ENCODE results near the gene AP5M1. TPM values are rescaled to one million over a fixed set of nuclear protein-coding genes. Genes with fewer than 3 reads are reported as not detected.

The AP5M1 gene
- total and polyA plus RNA-seq, 5 donors from 2014 or later = 37.6 to 63.6 (median 44.1) TPM

DNA sequence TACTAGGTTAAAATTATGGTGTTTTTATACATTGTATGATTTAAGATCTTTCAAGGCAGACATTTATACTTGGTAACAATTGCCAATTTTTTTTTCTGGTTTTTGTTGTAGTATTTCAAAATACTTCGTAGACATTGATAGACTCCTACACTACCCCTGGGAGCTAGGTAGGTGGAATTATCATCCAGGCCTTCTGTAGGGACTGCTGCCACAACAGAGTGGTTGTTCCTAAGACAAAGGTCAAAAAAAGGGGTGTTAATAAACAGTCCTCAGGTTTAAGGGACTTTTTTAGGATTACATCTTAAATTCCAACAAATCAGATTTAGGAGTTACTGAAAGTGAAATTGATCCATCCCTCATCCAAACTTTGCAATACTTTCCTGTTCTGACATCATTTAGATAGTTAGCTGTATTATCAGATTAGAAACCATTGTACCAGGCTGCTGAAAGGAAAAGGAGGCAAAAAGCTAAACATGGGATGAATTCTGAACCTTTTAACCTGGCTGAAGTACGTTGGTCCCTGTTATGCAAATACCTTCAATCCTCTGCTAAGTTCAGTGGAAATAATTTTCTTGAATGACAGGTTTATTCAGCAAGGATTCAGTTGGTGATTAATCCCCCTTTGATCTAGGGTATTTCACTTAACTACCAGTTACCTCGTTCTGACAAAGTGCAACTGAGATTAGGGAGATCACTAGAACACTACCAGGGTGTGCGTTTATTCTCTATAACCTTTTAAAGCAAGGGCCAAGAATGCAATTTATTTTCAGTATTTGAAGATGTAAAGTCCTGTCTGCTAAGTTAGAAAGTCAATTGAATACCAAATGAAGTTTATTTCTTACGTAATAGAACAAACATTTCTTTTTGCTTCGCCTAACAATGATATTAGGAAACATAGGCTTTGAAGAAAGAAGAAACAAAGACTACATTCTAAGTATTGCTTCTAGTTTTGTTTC, 23.2 kb downstream of the AP5M1 start:
- no peak for ATAC-seq (ENCODE audit: low read depth in 2 of 2)
- Mint-ChIP-seq H3K36me3 (peaks cover 16% of the 10 kb centered on the region), H3K4me1 (peaks cover 0 to 2% (median 0%) of the 10 kb centered on the region in 4 donors), H3K27ac (no peak overlapping the region), H3K9me3 (no peaks in the 10 kb centered on the region), H3K4me3 (no peak overlapping the region), H3K27me3 (no peaks in the 10 kb centered on the region)
- Histone ChIP-seq H3K4me1 (ENCODE audit: control insufficient read depth, insufficient read depth, low read length, poor library complexity, severe bottlenecking) (no peaks in the 10 kb centered on the region), H3K4me3 (ENCODE audit: low read depth, low read length) (no peak overlapping the region), H3K27me3 (ENCODE audit: control insufficient read depth, insufficient read depth, low read length) (no peaks in the 10 kb centered on the region), H3K36me3 (ENCODE audit: control insufficient read depth, insufficient read depth, low read length) (peaks cover 30% of the 10 kb centered on the region), H3K27ac (ENCODE audit: insufficient read depth, low read length, poor library complexity, severe bottlenecking) (no peak overlapping the region), H3K9me3 (ENCODE audit: control insufficient read depth in 2 of 2, low read length in 2 of 2) (no peaks in the 10 kb centered on the region)
- no peak for DNase-seq

DNA sequence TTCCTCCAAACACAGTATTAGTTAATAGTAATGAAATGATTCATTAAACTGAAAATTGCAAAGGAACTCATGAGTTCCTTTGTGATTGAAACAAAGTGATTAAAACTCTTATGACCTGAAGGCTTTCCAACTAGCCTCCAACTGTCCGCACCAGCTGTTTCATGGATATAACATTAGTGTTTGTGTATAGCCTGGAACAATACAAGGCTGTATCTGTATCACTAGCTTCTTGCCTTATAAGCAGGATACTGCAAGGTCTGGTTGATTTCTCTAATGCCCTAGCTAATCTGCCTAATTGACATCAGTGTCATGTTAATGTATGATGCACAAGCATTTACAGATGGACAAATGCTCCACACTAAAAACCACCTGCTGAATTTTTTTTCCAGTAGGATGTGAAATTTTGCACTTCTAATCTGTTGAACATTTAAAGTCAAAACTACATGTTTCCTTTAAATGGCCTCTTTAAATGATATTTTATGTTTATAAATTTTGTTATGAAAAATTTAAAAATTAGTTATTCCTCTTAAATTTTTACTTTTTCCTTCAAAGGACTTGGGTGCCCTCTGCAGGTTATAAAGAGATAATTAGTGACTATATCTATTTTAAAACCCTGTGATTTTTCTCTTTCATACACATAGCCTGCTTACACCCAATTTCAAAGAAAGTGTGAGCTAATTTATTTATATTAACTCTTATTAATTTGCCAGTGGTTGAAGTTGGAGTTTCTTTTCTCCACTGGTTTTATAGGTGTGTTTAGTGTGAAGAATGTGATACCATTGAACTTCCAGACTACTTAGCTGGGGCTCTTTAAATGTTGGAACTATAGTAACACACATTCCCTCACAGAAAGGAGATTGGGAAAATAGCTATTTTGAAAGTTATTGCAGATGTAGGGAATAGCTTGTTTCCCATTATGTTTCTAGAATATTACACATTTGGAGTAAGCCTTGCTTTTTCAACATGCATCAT, 25.4 kb downstream of the AP5M1 start:
- ATAC-seq (ENCODE audit: low read depth in 2 of 2) (no peak), DNase-seq (peak in 2 of 3 donors; percentile 12 to 37)
- Histone ChIP-seq H3K36me3 (ENCODE audit: control insufficient read depth, insufficient read depth, low read length) (peaks cover 16% of the 10 kb centered on the region), H3K4me3 (ENCODE audit: low read depth, low read length) (no peak overlapping the region), H3K4me1 (ENCODE audit: control insufficient read depth, insufficient read depth, low read length, poor library complexity, severe bottlenecking) (no peaks in the 10 kb centered on the region), H3K9me3 (ENCODE audit: control insufficient read depth in 2 of 2, low read length in 2 of 2) (no peaks in the 10 kb centered on the region), H3K27me3 (ENCODE audit: control insufficient read depth, insufficient read depth, low read length) (no peaks in the 10 kb centered on the region), H3K27ac (ENCODE audit: insufficient read depth, low read length, poor library complexity, severe bottlenecking) (no peak overlapping the region)
- H3K36me3 Mint-ChIP-seq = peaks cover 14% of the 10 kb centered on the region
- H3K27me3 Mint-ChIP-seq = no peaks in the 10 kb centered on the region
- no peaks in the 10 kb centered on the region for H3K4me1 Mint-ChIP-seq
- no peak overlapping the region for H3K27ac Mint-ChIP-seq
- no peaks in the 10 kb centered on the region for H3K9me3 Mint-ChIP-seq
- H3K4me3 Mint-ChIP-seq = no peak overlapping the region

- no peak for ATAC-seq (ENCODE audit: low read depth in 2 of 2)
- Mint-ChIP-seq H3K27ac (no peak overlapping the region), H3K36me3 (peaks cover 8% of the 10 kb centered on the region), H3K9me3 (no peaks in the 10 kb centered on the region), H3K4me1 (no peaks in the 10 kb centered on the region), H3K4me3 (no peak overlapping the region), H3K27me3 (no peaks in the 10 kb centered on the region)
- peaks cover 5% of the 10 kb centered on the region for H3K36me3 ChIP-seq (ENCODE audit: control insufficient read depth, insufficient read depth, low read length)
- H3K27me3 ChIP-seq (ENCODE audit: control insufficient read depth, insufficient read depth, low read length) = no peaks in the 10 kb centered on the region
- no peaks in the 10 kb centered on the region for H3K4me1 ChIP-seq (ENCODE audit: control insufficient read depth, insufficient read depth, low read length, poor library complexity, severe bottlenecking)
- H3K4me3 ChIP-seq (ENCODE audit: low read depth, low read length) = no peak overlapping the region
- DNase-seq = no peak
- H3K9me3 ChIP-seq (ENCODE audit: control insufficient read depth in 2 of 2, low read length in 2 of 2) = no peaks in the 10 kb centered on the region
- no peak overlapping the region for H3K27ac ChIP-seq (ENCODE audit: insufficient read depth, low read length, poor library complexity, severe bottlenecking)
Observed at GRCh38 chr14:57295239-57295638, 26.5 kb downstream of the AP5M1 start.

GRCh38 chr14:57297852-57298251, 29.1 kb downstream of the AP5M1 start:
- H3K36me3 ChIP-seq (ENCODE audit: control insufficient read depth, insufficient read depth, low read length) = no peaks in the 10 kb centered on the region
- ATAC-seq (ENCODE audit: low read depth in 2 of 2) (no peak), DNase-seq (no peak)
- no peak overlapping the region for H3K27ac ChIP-seq (ENCODE audit: insufficient read depth, low read length, poor library complexity, severe bottlenecking)
- H3K27ac Mint-ChIP-seq = no peak overlapping the region
- H3K9me3 ChIP-seq (ENCODE audit: control insufficient read depth in 2 of 2, low read length in 2 of 2) = no peaks in the 10 kb centered on the region
- H3K4me3 ChIP-seq (ENCODE audit: low read depth, low read length) = no peak overlapping the region
- no peaks in the 10 kb centered on the region for H3K9me3 Mint-ChIP-seq
- H3K4me1 Mint-ChIP-seq = no peaks in the 10 kb centered on the region
- H3K36me3 Mint-ChIP-seq = no peaks in the 10 kb centered on the region
- H3K4me3 Mint-ChIP-seq = no peak overlapping the region
- H3K4me1 ChIP-seq (ENCODE audit: control insufficient read depth, insufficient read depth, low read length, poor library complexity, severe bottlenecking) = no peaks in the 10 kb centered on the region
- H3K27me3 ChIP-seq (ENCODE audit: control insufficient read depth, insufficient read depth, low read length) = no peaks in the 10 kb centered on the region
- H3K27me3 Mint-ChIP-seq = no peaks in the 10 kb centered on the region

DNA sequence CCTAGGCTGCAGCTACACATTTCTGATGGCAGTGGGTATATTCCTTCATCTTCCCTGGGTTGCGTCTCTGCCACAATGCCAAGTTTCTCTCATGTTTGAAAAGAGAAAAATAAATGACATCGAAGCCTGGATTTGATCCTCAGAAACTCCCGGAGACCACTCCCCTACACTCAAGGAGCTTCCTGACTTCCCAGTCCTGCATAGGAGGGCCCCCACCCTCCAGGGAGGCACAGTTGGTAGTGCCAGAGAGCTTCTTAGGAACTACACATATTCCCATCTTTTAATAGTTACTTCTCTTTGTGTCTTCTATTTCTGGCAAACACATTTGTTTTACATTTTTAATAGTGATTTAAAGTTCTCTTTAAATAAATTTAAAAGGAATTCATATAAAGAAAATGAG, 30.7 kb downstream of the AP5M1 start:
- H3K36me3 Mint-ChIP-seq = no peaks in the 10 kb centered on the region
- H3K9me3 Mint-ChIP-seq = no peaks in the 10 kb centered on the region
- Histone ChIP-seq H3K9me3 (ENCODE audit: control insufficient read depth in 2 of 2, low read length in 2 of 2) (no peaks in the 10 kb centered on the region), H3K36me3 (ENCODE audit: control insufficient read depth, insufficient read depth, low read length) (no peaks in the 10 kb centered on the region), H3K27me3 (ENCODE audit: control insufficient read depth, insufficient read depth, low read length) (no peaks in the 10 kb centered on the region), H3K27ac (ENCODE audit: insufficient read depth, low read length, poor library complexity, severe bottlenecking) (no peak overlapping the region), H3K4me3 (ENCODE audit: low read depth, low read length) (no peak overlapping the region), H3K4me1 (ENCODE audit: control insufficient read depth, insufficient read depth, low read length, poor library complexity, severe bottlenecking) (no peaks in the 10 kb centered on the region)
- no peak overlapping the region for H3K27ac Mint-ChIP-seq
- H3K4me3 Mint-ChIP-seq = no peak overlapping the region
- H3K4me1 Mint-ChIP-seq = no peaks in the 10 kb centered on the region
- H3K27me3 Mint-ChIP-seq = no peaks in the 10 kb centered on the region
- DNase-seq = no peak
- ATAC-seq (ENCODE audit: low read depth in 2 of 2) = no peak

DNA sequence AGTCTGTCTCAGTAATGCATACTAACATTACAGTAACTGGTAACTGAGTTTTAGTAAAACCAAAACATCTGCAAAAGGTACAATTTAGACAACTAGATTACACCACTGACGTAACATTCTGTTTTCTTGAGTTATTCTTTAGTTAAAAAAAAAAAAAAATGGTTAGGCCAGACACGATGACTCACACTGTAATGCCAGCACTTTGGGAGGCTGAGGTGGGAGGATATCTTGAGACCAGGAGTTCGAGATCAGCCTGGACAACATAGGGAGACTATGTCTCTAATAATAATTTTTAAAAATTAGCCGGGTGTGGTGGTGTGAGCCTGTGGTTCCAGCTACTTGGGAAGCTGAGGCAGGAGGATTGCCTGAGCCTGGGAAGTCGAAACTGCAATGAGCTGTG, 34.1 kb downstream of the AP5M1 start:
- Mint-ChIP-seq H3K9me3 (no peaks in the 10 kb centered on the region), H3K4me1 (no peaks in the 10 kb centered on the region), H3K36me3 (no peaks in the 10 kb centered on the region), H3K27ac (no peak overlapping the region), H3K27me3 (peaks cover 18% of the 10 kb centered on the region), H3K4me3 (no peak overlapping the region)
- peaks cover 9% of the 10 kb centered on the region for H3K27me3 ChIP-seq (ENCODE audit: control insufficient read depth, insufficient read depth, low read length)
- H3K36me3 ChIP-seq (ENCODE audit: control insufficient read depth, insufficient read depth, low read length) = no peaks in the 10 kb centered on the region
- no peak for ATAC-seq (ENCODE audit: low read depth in 2 of 2)
- H3K4me3 ChIP-seq (ENCODE audit: low read depth, low read length) = no peak overlapping the region
- no peaks in the 10 kb centered on the region for H3K9me3 ChIP-seq (ENCODE audit: control insufficient read depth in 2 of 2, low read length in 2 of 2)
- no peak for DNase-seq
- no peak overlapping the region for H3K27ac ChIP-seq (ENCODE audit: insufficient read depth, low read length, poor library complexity, severe bottlenecking)
- no peaks in the 10 kb centered on the region for H3K4me1 ChIP-seq (ENCODE audit: control insufficient read depth, insufficient read depth, low read length, poor library complexity, severe bottlenecking)

GRCh38 chr14:57314396-57315089, 45.8 kb downstream of the AP5M1 start:
- H3K4me3 ChIP-seq (ENCODE audit: low read depth, low read length) = no peak overlapping the region
- H3K4me1 ChIP-seq (ENCODE audit: control insufficient read depth, insufficient read depth, low read length, poor library complexity, severe bottlenecking) = no peaks in the 10 kb centered on the region
- no peak for ATAC-seq (ENCODE audit: low read depth in 2 of 2)
- H3K9me3 ChIP-seq (ENCODE audit: control insufficient read depth in 2 of 2, low read length in 2 of 2) = no peaks in the 10 kb centered on the region
- H3K36me3 Mint-ChIP-seq = no peaks in the 10 kb centered on the region
- no peak overlapping the region for H3K4me3 Mint-ChIP-seq
- peaks cover 0 to 4% (median 2%) of the 10 kb centered on the region in 4 donors for H3K4me1 Mint-ChIP-seq
- no peak overlapping the region for H3K27ac Mint-ChIP-seq
- peaks cover 1% of the 10 kb centered on the region for H3K27me3 ChIP-seq (ENCODE audit: control insufficient read depth, insufficient read depth, low read length)
- no peak for DNase-seq
- no peak overlapping the region for H3K27ac ChIP-seq (ENCODE audit: insufficient read depth, low read length, poor library complexity, severe bottlenecking)
- H3K36me3 ChIP-seq (ENCODE audit: control insufficient read depth, insufficient read depth, low read length) = no peaks in the 10 kb centered on the region
- H3K9me3 Mint-ChIP-seq = peaks cover 0 to 2% (median 0%) of the 10 kb centered on the region in 7 donors
- H3K27me3 Mint-ChIP-seq = peaks cover 15% of the 10 kb centered on the region

Data from CD4-positive, CD25-positive, alpha-beta regulatory T cell (primary cell).